HEK293 (cell line): ENCODE data around the gene EXD3.
A peak's percentile ranks its signal among the peaks of the same experiment; 100 is the strongest.

Source experiments
- CTCF ChIA-PET: fragments of 350-600 bp; formaldehyde crosslinking; extraction: SDS; loops from one replicate; lab custom pipeline; 2021; ENCODE audit warnings: antibody characterized with exemption; lab: Yijun Ruan, JAX
- POLR2A ChIA-PET: fragments of 300-600 bp; formaldehyde crosslinking; extraction: SDS; loops from one replicate; lab custom pipeline; 2020; ENCODE audit warnings: antibody characterized with exemption, inconsistent platforms; lab: Yijun Ruan, JAX
- H3K27ac ChIP-seq: fragments of 200-500 bp; sonication (Bioruptor generic); 2 replicates; pipeline ENCODE4 v1.5.1; 2014; ENCODE audit warnings: low read depth, low read length, control low read depth, inconsistent platforms; ENCODE audit errors: extremely low read depth
- H3K36me3 ChIP-seq, 2 experiments: fragments of 200-500 bp in 1 of 2; sonication (Bioruptor generic) in 1 of 2; 1 replicate in 1 of 2; 2 replicates in 1 of 2; pipeline ENCODE4 v1.5.1; 2014 to 2017; ENCODE audit warnings: inconsistent platforms in 2 of 2, low read length in 2 of 2; ENCODE audit not compliant: control insufficient read depth in 2 of 2, insufficient read depth in 1 of 2
- H3K4me1 ChIP-seq: fragments of 200-500 bp; sonication (Bioruptor generic); 2 replicates; pipeline ENCODE4 v1.5.1; 2014; ENCODE audit warnings: mild to moderate bottlenecking, low read length, inconsistent platforms; ENCODE audit not compliant: control insufficient read depth, insufficient read depth
- H3K4me3 ChIP-seq: 2 replicates; pipeline ENCODE4 v1.5.1; 2011; ENCODE audit warnings: low read depth, mild to moderate bottlenecking, control low read depth, low read length, moderate library complexity
- H3K9me3 ChIP-seq: fragments of 200-500 bp; sonication (Bioruptor generic); 2 replicates; pipeline ENCODE4 v1.5.1; 2014; ENCODE audit warnings: low read depth, low read length, inconsistent platforms; ENCODE audit not compliant: control insufficient read depth, insufficient read depth
- GFI1B ChIP-seq: fragments of 450-650 bp; formaldehyde crosslinking; IDR thresholded peaks from 2 replicates; pipeline ENCODE4 v1.5.1; 2016; ENCODE audit warnings: missing biosample characterization, missing genetic modification characterization
- GLIS1 ChIP-seq: fragments of 450-650 bp; formaldehyde crosslinking; IDR thresholded peaks from 2 replicates; pipeline ENCODE4 v1.5.1; 2016; ENCODE audit warnings: missing biosample characterization, missing genetic modification characterization
- GLIS2 ChIP-seq: fragments of 450-650 bp; formaldehyde crosslinking; IDR thresholded peaks from 2 replicates; pipeline ENCODE4 v1.5.1; 2016; ENCODE audit warnings: missing biosample characterization, missing genetic modification characterization
- IKZF3 ChIP-seq: fragments of 450-650 bp; IDR thresholded peaks from 2 replicates; pipeline ENCODE4 v1.5.0; 2018; ENCODE audit warnings: missing biosample characterization, mild to moderate bottlenecking, missing genetic modification characterization, moderate library complexity
- KLF1 ChIP-seq: fragments of 450-650 bp; formaldehyde crosslinking; IDR thresholded peaks from 2 replicates; pipeline ENCODE4 v1.5.1; 2016; ENCODE audit warnings: missing biosample characterization, missing genetic modification characterization
- KLF10 ChIP-seq: fragments of 450-650 bp; IDR thresholded peaks from 2 replicates; pipeline ENCODE4 v1.5.1; 2018; ENCODE audit warnings: missing biosample characterization, mild to moderate bottlenecking, missing genetic modification characterization
- KLF8 ChIP-seq: fragments of 450-650 bp; formaldehyde crosslinking; IDR thresholded peaks from 2 replicates; pipeline ENCODE4 v1.5.1; 2016; ENCODE audit warnings: missing biosample characterization, missing genetic modification characterization
- KLF9 ChIP-seq: fragments of 450-650 bp; formaldehyde crosslinking; IDR thresholded peaks from 2 replicates; pipeline ENCODE4 v1.5.1; 2016; ENCODE audit warnings: missing biosample characterization, missing genetic modification characterization, low read depth
- OSR2 ChIP-seq: fragments of 450-650 bp; formaldehyde crosslinking; IDR thresholded peaks from 2 replicates; pipeline ENCODE4 v1.5.1; 2016; ENCODE audit warnings: missing biosample characterization, missing genetic modification characterization
- REPIN1 ChIP-seq: fragments of 450-650 bp; formaldehyde crosslinking; IDR thresholded peaks from 2 replicates; pipeline ENCODE4 v1.5.1; 2017; ENCODE audit warnings: missing biosample characterization, missing genetic modification characterization, low read depth
- SCRT2 ChIP-seq: fragments of 450-650 bp; formaldehyde crosslinking; IDR thresholded peaks from 2 replicates; pipeline ENCODE4 v1.5.1; 2016; ENCODE audit warnings: missing biosample characterization, missing genetic modification characterization
- SP2 ChIP-seq: fragments of 450-650 bp; formaldehyde crosslinking; IDR thresholded peaks from 2 replicates; pipeline ENCODE4 v1.5.1; 2016; ENCODE audit warnings: missing biosample characterization, missing genetic modification characterization
- TCF7L2 ChIP-seq: IDR thresholded peaks from 2 replicates; pipeline ENCODE4 v1.6.1; 2011; ENCODE audit warnings: low read depth, mild to moderate bottlenecking, inconsistent platforms, low read length, moderate library complexity, borderline replicate concordance
- WT1 ChIP-seq: fragments of 450-650 bp; formaldehyde crosslinking; IDR thresholded peaks from 2 replicates; pipeline ENCODE4 v1.5.1; 2016; ENCODE audit warnings: missing biosample characterization, missing genetic modification characterization
- YY1 ChIP-seq: fragments of 450-650 bp; formaldehyde crosslinking; IDR thresholded peaks from 2 replicates; pipeline ENCODE4 v1.5.1; 2018; ENCODE audit warnings: missing biosample characterization, missing genetic modification characterization
- ZBTB17 ChIP-seq: fragments of 450-650 bp; formaldehyde crosslinking; IDR thresholded peaks from 2 replicates; pipeline ENCODE4 v1.5.1; 2016; ENCODE audit warnings: missing biosample characterization, missing genetic modification characterization
- ZBTB20 ChIP-seq: fragments of 450-650 bp; formaldehyde crosslinking; IDR thresholded peaks from 2 replicates; pipeline ENCODE4 v1.5.1; 2016; ENCODE audit warnings: missing biosample characterization, missing genetic modification characterization
- ZEB2 ChIP-seq: fragments of 450-650 bp; formaldehyde crosslinking; IDR thresholded peaks from 2 replicates; pipeline ENCODE4 v1.5.1; 2016; ENCODE audit warnings: missing biosample characterization, missing genetic modification characterization
- ZNF10 ChIP-seq: fragments of 450-650 bp; formaldehyde crosslinking; IDR thresholded peaks from 2 replicates; pipeline ENCODE4 v1.5.1; 2017; ENCODE audit warnings: missing biosample characterization, missing genetic modification characterization
- ZNF140 ChIP-seq: fragments of 450-650 bp; formaldehyde crosslinking; IDR thresholded peaks from 2 replicates; pipeline ENCODE4 v1.5.1; 2016; ENCODE audit warnings: missing biosample characterization, missing genetic modification characterization
- ZNF24 ChIP-seq: fragments of 450-650 bp; formaldehyde crosslinking; IDR thresholded peaks from 2 replicates; pipeline ENCODE4 v1.5.1; 2016; ENCODE audit warnings: missing biosample characterization, missing genetic modification characterization
- ZNF391 ChIP-seq: fragments of 450-650 bp; formaldehyde crosslinking; IDR thresholded peaks from 2 replicates; pipeline ENCODE4 v1.5.1; 2016; ENCODE audit warnings: low read depth, missing biosample characterization, missing genetic modification characterization, borderline replicate concordance
- ZNF548 ChIP-seq: fragments of 450-650 bp; formaldehyde crosslinking; IDR thresholded peaks from 2 replicates; pipeline ENCODE4 v1.5.1; 2016; ENCODE audit warnings: missing biosample characterization, missing genetic modification characterization
- ZNF561 ChIP-seq: fragments of 450-650 bp; IDR thresholded peaks from 2 replicates; pipeline ENCODE4 v1.5.1; 2018; ENCODE audit warnings: missing biosample characterization, missing genetic modification characterization, borderline replicate concordance
- ZNF600 ChIP-seq: fragments of 450-650 bp; formaldehyde crosslinking; IDR thresholded peaks from 2 replicates; pipeline ENCODE4 v1.5.1; 2016; ENCODE audit warnings: missing biosample characterization, missing genetic modification characterization
- ZNF660 ChIP-seq: fragments of 450-650 bp; IDR thresholded peaks from 2 replicates; pipeline ENCODE4 v1.5.1; 2018; ENCODE audit warnings: missing biosample characterization, mild to moderate bottlenecking, missing genetic modification characterization
- ZNF843 ChIP-seq: fragments of 450-650 bp; formaldehyde crosslinking; IDR thresholded peaks from 2 replicates; pipeline ENCODE4 v1.5.1; 2016; ENCODE audit warnings: missing biosample characterization, missing genetic modification characterization
- ZXDB ChIP-seq: fragments of 450-650 bp; formaldehyde crosslinking; IDR thresholded peaks from 2 replicates; pipeline ENCODE4 v1.5.1; 2016; ENCODE audit warnings: missing biosample characterization, missing genetic modification characterization
- TF ChIP-seq, protein P1 (sequence below): fragments of 450-650 bp; formaldehyde crosslinking; IDR thresholded peaks from 2 replicates; pipeline ENCODE4 v1.5.1; 2016; ENCODE audit warnings: missing biosample characterization, missing genetic modification characterization
- TF ChIP-seq, protein P2 (sequence below): fragments of 450-650 bp; formaldehyde crosslinking; IDR thresholded peaks from 2 replicates; pipeline ENCODE4 v1.5.1; 2017; ENCODE audit warnings: missing biosample characterization, missing genetic modification characterization
- TF ChIP-seq, protein P3 (sequence below): fragments of 450-650 bp; formaldehyde crosslinking; IDR thresholded peaks from 2 replicates; pipeline ENCODE4 v1.5.1; 2017; ENCODE audit warnings: missing biosample characterization, missing genetic modification characterization
- TF ChIP-seq, protein P4 (sequence below): fragments of 450-650 bp; formaldehyde crosslinking; IDR thresholded peaks from 2 replicates; pipeline ENCODE4 v1.5.1; 2017; ENCODE audit warnings: missing biosample characterization, missing genetic modification characterization

The EXD3 gene

GRCh38 chr9:137303151-137303892, 119.6 kb downstream of the EXD3 start:
- POLR2A ChIA-PET: interaction anchor here (0.7 to 3.3 kb wide), 7 partner anchors 9 to 256 kb away, joined by 3 to 40 read pairs (median 10); partner anchors contain the start of genes ENTPD8, EXD3, NOXA1 and NSMF
- no peaks in the 10 kb centered on the region for H3K9me3 ChIP-seq
- no peaks in the 10 kb centered on the region for H3K36me3 ChIP-seq
- H3K4me1 ChIP-seq: peaks cover 15% of the 10 kb centered on the region
- H3K27ac ChIP-seq: peak overlapping the region; percentile 78; the same call in 1 of the 2 replicates
- CTCF ChIA-PET: interaction anchor here (3.5 kb wide), 1 partner anchor 17 kb away, joined by 15 read pairs; no protein-coding TSS in a partner anchor
- H3K4me3 ChIP-seq: no peak overlapping the region
- 0 out of 2 replicates have a peak, but pooled peaks have one; percentile 30 for TF ChIP-seq KLF8 (tag by site-specific recombination)
- peak; percentile 46 for TF ChIP-seq SP2 (tag by site-specific recombination)
- TF ChIP-seq ZNF660 (tag by site-specific recombination): 0 out of 2 replicates have a peak, but pooled peaks have one; percentile 17
- TF ChIP-seq ZNF10 (tag by site-specific recombination): peak; percentile 83
- TF ChIP-seq, protein P1, sequence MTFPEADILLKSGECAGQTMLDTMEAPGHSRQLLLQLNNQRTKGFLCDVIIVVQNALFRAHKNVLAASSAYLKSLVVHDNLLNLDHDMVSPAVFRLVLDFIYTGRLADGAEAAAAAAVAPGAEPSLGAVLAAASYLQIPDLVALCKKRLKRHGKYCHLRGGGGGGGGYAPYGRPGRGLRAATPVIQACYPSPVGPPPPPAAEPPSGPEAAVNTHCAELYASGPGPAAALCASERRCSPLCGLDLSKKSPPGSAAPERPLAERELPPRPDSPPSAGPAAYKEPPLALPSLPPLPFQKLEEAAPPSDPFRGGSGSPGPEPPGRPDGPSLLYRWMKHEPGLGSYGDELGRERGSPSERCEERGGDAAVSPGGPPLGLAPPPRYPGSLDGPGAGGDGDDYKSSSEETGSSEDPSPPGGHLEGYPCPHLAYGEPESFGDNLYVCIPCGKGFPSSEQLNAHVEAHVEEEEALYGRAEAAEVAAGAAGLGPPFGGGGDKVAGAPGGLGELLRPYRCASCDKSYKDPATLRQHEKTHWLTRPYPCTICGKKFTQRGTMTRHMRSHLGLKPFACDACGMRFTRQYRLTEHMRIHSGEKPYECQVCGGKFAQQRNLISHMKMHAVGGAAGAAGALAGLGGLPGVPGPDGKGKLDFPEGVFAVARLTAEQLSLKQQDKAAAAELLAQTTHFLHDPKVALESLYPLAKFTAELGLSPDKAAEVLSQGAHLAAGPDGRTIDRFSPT (tag by site-specific recombination): no peak
- TF ChIP-seq ZEB2: peak; percentile 52; the same call in 1 of the 2 replicates
- TF ChIP-seq ZNF843: peak; percentile 36; the same call in 1 of the 2 replicates
- TF ChIP-seq ZNF24 (tag by site-specific recombination): no peak
- TF ChIP-seq OSR2 (tag by site-specific recombination): 0 out of 2 replicates have a peak, but pooled peaks have one; percentile 3
- no peak for TF ChIP-seq REPIN1 (tag by site-specific recombination)
- TF ChIP-seq, protein P2, sequence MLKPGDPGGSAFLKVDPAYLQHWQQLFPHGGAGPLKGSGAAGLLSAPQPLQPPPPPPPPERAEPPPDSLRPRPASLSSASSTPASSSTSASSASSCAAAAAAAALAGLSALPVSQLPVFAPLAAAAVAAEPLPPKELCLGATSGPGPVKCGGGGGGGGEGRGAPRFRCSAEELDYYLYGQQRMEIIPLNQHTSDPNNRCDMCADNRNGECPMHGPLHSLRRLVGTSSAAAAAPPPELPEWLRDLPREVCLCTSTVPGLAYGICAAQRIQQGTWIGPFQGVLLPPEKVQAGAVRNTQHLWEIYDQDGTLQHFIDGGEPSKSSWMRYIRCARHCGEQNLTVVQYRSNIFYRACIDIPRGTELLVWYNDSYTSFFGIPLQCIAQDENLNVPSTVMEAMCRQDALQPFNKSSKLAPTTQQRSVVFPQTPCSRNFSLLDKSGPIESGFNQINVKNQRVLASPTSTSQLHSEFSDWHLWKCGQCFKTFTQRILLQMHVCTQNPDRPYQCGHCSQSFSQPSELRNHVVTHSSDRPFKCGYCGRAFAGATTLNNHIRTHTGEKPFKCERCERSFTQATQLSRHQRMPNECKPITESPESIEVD (tag by site-specific recombination): peak; percentile 98
- peak; percentile 62 for TF ChIP-seq KLF1 (tag by site-specific recombination)
- TF ChIP-seq SCRT2 (tag by site-specific recombination): no peak
- peak; percentile 45; the same call in 1 of the 2 replicates for TF ChIP-seq ZBTB17 (tag by site-specific recombination)
- peak; percentile 7; the same call in 1 of the 2 replicates for TF ChIP-seq ZNF600
- TF ChIP-seq GFI1B: no peak
- TF ChIP-seq ZNF561 (tag by site-specific recombination): peak; percentile 51
- TF ChIP-seq ZXDB (tag by site-specific recombination): no peak
- TF ChIP-seq YY1 (tag by site-specific recombination): no peak
- TF ChIP-seq KLF10 (tag by site-specific recombination): peak; percentile 73; the same call in 1 of the 2 replicates
- TF ChIP-seq GLIS1 (tag by site-specific recombination): peak; percentile 44
- TF ChIP-seq, protein P3, sequence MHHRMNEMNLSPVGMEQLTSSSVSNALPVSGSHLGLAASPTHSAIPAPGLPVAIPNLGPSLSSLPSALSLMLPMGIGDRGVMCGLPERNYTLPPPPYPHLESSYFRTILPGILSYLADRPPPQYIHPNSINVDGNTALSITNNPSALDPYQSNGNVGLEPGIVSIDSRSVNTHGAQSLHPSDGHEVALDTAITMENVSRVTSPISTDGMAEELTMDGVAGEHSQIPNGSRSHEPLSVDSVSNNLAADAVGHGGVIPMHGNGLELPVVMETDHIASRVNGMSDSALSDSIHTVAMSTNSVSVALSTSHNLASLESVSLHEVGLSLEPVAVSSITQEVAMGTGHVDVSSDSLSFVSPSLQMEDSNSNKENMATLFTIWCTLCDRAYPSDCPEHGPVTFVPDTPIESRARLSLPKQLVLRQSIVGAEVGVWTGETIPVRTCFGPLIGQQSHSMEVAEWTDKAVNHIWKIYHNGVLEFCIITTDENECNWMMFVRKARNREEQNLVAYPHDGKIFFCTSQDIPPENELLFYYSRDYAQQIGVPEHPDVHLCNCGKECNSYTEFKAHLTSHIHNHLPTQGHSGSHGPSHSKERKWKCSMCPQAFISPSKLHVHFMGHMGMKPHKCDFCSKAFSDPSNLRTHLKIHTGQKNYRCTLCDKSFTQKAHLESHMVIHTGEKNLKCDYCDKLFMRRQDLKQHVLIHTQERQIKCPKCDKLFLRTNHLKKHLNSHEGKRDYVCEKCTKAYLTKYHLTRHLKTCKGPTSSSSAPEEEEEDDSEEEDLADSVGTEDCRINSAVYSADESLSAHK: peak; percentile 37; the same call in 1 of the 2 replicates
- peak; percentile 53; the same call in 1 of the 2 replicates for TF ChIP-seq ZBTB20
- TF ChIP-seq ZNF548: no peak
- TF ChIP-seq, protein P4, sequence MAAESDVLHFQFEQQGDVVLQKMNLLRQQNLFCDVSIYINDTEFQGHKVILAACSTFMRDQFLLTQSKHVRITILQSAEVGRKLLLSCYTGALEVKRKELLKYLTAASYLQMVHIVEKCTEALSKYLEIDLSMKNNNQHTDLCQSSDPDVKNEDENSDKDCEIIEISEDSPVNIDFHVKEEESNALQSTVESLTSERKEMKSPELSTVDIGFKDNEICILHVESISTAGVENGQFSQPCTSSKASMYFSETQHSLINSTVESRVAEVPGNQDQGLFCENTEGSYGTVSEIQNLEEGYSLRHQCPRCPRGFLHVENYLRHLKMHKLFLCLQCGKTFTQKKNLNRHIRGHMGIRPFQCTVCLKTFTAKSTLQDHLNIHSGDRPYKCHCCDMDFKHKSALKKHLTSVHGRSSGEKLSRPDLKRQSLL (tag by site-specific recombination): peak; percentile 96
- TF ChIP-seq ZNF391 (tag by site-specific recombination): no peak
- TF ChIP-seq ZNF140 (tag by site-specific recombination): no peak
- peak; percentile 70 for TF ChIP-seq GLIS2 (tag by site-specific recombination)
- TF ChIP-seq TCF7L2: no peak
- 0 out of 2 replicates have a peak, but pooled peaks have one; percentile 31 for TF ChIP-seq WT1 (tag by site-specific recombination)
- TF ChIP-seq KLF9 (tag by site-specific recombination): peak; percentile 69
- peak; percentile 67 for TF ChIP-seq IKZF3 (tag by site-specific recombination)
